Activated T-helper 1 cell treated with anti-CD3 and anti-CD28 coated beads, Interleukin-2, amount 50 U/mL, for 16 hours (primary cell): Measurements from ENCODE around the gene MMP20.
"Not testable (repeated sequence)": the region's sequence is repeated elsewhere in the genome, so short reads cannot be mapped to it uniquely, and the experiment has no call there.

ENCODE experiments used
- DNase-seq, 2 donors: peaks; one replicate each; pipeline ENCODE4 v3.0.0-alpha.2; 2020; ENCODE audit warnings: low read depth in 1 of 2, low spot score in 1 of 2

The MMP20 gene

GRCh38 chr11:102625177-102625576, at the start of gene MMP20:
TSS of gene MMP20 (minus strand) at chr11:102625332. CDS start at chr11:102625319, 13 bp downstream.
- DNase-seq = no peak

GRCh38 chr11:102669664-102670063, 44.5 kb upstream of the MMP20 start:
- DNase-seq = no peak

- DNase-seq = no peak
Measured at GRCh38 chr11:102666331-102666957, 41.3 kb upstream of the MMP20 start.

- DNase-seq = no peak
Measured at GRCh38 chr11:102664001-102664752, 39.0 kb upstream of the MMP20 start.

GRCh38 chr11:102662607-102663006, 37.5 kb upstream of the MMP20 start:
- no peak for DNase-seq

GRCh38 chr11:102661040-102661439, 35.9 kb upstream of the MMP20 start:
- no peak for DNase-seq

DNA sequence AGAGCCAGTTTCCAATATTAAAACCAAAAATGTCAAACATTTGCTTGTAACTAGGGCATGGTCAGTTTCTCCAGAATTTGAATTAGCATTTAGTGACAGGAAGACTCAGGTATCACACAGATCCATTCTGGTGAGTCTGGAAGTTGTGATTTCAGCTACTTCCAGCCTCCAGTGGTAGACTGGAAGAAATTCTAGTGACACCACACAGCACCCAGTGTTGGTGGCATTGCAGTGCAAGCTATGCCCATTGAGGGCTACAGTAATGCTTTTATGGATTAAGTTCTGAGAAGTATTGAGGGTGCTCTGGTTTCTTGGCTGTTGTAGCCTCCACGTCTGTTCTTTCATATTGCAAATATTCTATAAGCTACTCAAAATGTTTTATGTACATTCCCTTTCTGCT, 31.4 kb upstream of the MMP20 start:
- DNase-seq = no peak

DNA sequence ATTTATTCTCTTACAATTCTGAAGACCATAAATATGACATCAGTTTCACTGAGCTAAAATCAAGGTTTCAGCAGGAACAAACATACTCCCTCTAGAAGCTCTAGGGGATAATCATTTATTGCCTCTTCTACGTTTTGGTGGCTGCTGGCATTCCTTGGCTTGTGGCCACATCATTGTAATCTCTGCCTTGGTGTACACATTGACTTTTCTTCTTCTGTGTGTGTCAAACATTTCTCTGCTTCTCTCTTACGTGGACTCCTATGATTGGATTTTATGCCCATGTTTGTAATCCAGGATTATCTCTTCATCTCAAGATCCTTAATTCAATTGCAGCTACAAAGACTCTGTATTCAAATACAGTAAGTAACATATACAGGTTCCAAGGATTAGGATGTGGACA, 30.4 kb upstream of the MMP20 start:
- no peak for DNase-seq

- DNase-seq = no peak
Measured at GRCh38 chr11:102654761-102655160, 29.6 kb upstream of the MMP20 start.

GRCh38 chr11:102653744-102654291, 28.7 kb upstream of the MMP20 start:
- DNase-seq = no peak

DNA sequence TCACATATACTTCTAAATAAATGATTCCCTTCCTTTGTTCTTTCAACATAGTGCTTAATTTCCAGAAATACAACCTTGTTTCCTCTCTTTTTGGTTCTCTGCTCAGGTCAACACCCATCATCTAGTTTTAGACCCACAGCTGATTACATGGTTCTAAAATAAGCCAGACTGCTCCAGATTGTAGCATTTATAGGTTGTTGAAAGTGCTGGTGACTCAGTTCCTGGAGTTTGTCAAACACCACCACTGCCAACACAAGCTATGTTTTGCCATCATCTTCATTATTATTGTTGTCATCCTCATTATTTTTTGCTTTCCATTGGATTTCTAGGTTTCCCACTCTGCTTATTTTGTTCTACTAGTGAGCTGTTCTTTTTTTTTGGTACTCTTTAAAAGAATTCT, 22.3 kb upstream of the MMP20 start:
- DNase-seq = no peak

GRCh38 chr11:102643941-102644340, 18.8 kb upstream of the MMP20 start:
- no peak for DNase-seq

GRCh38 chr11:102640946-102641345, 15.8 kb upstream of the MMP20 start:
- DNase-seq = no peak

DNA sequence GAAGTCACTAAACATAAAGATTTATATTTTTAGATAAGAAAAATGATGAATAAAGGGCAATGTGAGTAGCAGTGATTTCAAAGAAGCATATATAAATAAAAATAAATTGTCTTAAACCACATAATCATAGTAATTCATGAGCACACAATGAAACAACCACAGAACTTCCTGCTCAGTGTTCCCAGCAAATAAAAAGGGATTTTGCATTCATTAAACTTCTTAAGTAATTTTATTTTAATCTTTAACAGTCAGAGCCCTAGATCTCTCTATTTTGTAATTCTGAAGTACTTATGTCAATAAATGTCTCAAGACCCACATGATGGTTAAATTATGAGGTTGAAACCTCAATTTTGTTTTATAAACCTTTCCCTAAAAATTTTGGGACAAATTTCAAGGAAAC, 14.5 kb upstream of the MMP20 start:
- no peak for DNase-seq

DNA sequence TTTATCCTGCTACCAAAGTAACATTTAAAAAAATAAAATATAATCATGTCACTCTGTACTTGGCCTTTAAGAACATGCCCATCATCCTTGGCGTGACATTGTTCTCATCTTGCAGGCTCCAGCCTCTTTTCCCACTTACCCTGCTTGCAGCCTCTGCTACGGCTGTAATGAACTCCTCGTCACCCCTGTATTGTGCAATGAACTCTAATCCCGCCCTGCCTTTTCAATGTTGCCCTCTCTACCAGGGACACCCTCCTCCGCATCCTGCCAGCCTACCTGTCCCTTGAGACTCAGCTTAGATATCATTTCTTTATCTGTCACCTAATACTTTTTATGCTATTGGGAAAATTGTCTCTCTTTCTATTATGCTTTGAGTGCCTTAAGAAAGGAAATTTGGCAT, 12.6 kb upstream of the MMP20 start:
- DNase-seq = no peak

- no peak for DNase-seq
Measured at GRCh38 chr11:102633385-102634026, 8.4 kb upstream of the MMP20 start.

DNA sequence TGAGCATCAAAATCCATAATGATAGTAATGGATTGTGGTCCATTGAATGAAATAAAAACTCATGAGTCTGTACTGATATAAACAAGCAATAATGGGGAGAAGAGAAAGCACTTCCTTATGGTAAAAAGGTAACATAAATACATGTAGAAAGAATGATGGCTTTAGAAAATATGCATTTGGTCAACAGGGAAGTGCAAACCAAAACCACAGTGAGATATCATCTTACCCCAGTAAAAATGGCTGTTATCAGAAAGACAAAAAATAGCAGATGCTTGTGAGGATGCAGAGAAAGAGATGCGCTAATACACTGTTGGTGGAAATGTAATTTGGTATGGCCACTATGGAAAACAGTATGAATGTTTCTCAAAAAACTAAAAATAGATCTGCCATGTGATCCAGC, 6.9 kb upstream of the MMP20 start:
- DNase-seq = no peak

GRCh38 chr11:102630598-102631448, 5.7 kb upstream of the MMP20 start:
- no peak for DNase-seq

GRCh38 chr11:102629908-102630307, 4.8 kb upstream of the MMP20 start:
- not testable (repeated sequence) for DNase-seq

- no peak for DNase-seq
Measured at GRCh38 chr11:102626676-102627075, 1.5 kb upstream of the MMP20 start.

- DNase-seq = no peak
Measured at GRCh38 chr11:102623998-102624397, 1.1 kb downstream of the MMP20 start.
